ENCODE data around the gene TSNAXIP1. TPM values are rescaled to one million over a fixed set of nuclear protein-coding genes. Genes with fewer than 3 reads are reported as not detected.

TSNAXIP1 gene
- total and polyA plus RNA-seq, 2 experiments from 2014 or later: 0.97 to 2.4 TPM

DNA sequence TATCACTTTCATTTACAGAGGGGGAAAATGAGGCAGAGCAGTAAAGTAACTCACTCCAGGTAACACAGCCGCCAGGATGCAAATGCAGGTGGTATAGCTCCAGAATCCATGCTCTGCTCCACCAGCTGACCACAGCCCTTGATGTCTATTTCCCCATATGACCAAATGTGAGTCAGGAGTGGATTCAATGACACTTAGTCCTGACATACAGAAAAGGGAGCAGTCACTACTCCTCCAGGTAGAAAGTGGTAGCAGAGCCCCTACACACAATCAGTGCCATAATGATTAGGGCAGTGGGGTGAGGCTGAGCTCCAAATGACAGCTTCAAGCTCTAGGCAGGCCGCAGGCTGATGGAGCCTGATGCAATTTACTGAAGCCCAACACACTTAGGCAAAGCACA lies 44.3 kb upstream of the TSNAXIP1 start:
- H3K27me3 ChIP-seq (ENCODE audit: insufficient read depth): no peaks in the 10 kb centered on the region
- H2AFZ ChIP-seq: no peak overlapping the region
- DNase-seq (ENCODE audit: low spot score): no peak
- peaks cover 5% of the 10 kb centered on the region; the same call in 1 of the 2 replicates for H4K20me1 ChIP-seq (replicated peaks; ENCODE audit: insufficient read depth)
- ATAC-seq: no peak
- H3K36me3 Mint-ChIP-seq (ENCODE audit: low read depth): no peaks in the 10 kb centered on the region
- H3K9me2 ChIP-seq (ENCODE audit: insufficient read depth): no peaks in the 10 kb centered on the region
- H3K4me1 Mint-ChIP-seq: no peaks in the 10 kb centered on the region
- no peak overlapping the region for H3K27ac Mint-ChIP-seq
- no peaks in the 10 kb centered on the region for H3K36me3 ChIP-seq (ENCODE audit: insufficient read depth)
- TF ChIP-seq ZNF331 (CRISPR knock-in tag; IDR thresholded peaks at IDR 0.05; ENCODE audit: low read depth) (no peak), EZH2phosphoT487 (IDR thresholded peaks at IDR 0.05; ENCODE audit: unreplicated experiment) (no peak), REST (IDR thresholded peaks at IDR 0.05; ENCODE audit: unreplicated experiment) (no peak), ZNF462 (CRISPR knock-in tag; IDR thresholded peaks at IDR 0.05) (no peak), ZNF114 (CRISPR knock-in tag; IDR thresholded peaks at IDR 0.05) (no peak), POLR2AphosphoS5 (IDR thresholded peaks at IDR 0.05; ENCODE audit: low read depth) (no peak), NANOG (IDR thresholded peaks at IDR 0.05; ENCODE audit: borderline replicate concordance) (no peak), JUNB (IDR thresholded peaks at IDR 0.05; ENCODE audit: unreplicated experiment) (no peak), CTCF (conservative IDR thresholded peaks at IDR 0.05; ENCODE audit: low read depth in 2 of 2) (no peak), EZH2 (IDR thresholded peaks at IDR 0.05; ENCODE audit: low read depth, unreplicated experiment) (no peak), CREB1 (CRISPR knock-in tag; IDR thresholded peaks at IDR 0.05; ENCODE audit: low read depth) (no peak), STAT1 (IDR thresholded peaks at IDR 0.05; ENCODE audit: unreplicated experiment) (no peak)
- H3K79me2 ChIP-seq (replicated peaks; ENCODE audit: insufficient read depth): no peaks in the 10 kb centered on the region
- no peak overlapping the region for H3K4me2 ChIP-seq
- H3K4me3 Mint-ChIP-seq: no peak overlapping the region
- H3K9me3 Mint-ChIP-seq: no peaks in the 10 kb centered on the region
- H3F3A ChIP-seq (replicated peaks; ENCODE audit: low read depth): no peaks in the 10 kb centered on the region
- no peaks in the 10 kb centered on the region for H3K27me3 Mint-ChIP-seq (ENCODE audit: insufficient read depth, low read depth, poor library complexity)
- H3K27ac ChIP-seq (ENCODE audit: low read depth): no peak overlapping the region
- H3K4me3 ChIP-seq: no peak overlapping the region
- H3K4me1 ChIP-seq (ENCODE audit: insufficient read depth): no peaks in the 10 kb centered on the region

Data from GM23338 (cell line).